Measurements from ENCODE around the gene ASIC4.

ASIC4 gene

GRCh38 chr2:219508971-219509779 is 5.1 kb upstream of the ASIC4 start:
- TF ChIP-seq, protein P1, sequence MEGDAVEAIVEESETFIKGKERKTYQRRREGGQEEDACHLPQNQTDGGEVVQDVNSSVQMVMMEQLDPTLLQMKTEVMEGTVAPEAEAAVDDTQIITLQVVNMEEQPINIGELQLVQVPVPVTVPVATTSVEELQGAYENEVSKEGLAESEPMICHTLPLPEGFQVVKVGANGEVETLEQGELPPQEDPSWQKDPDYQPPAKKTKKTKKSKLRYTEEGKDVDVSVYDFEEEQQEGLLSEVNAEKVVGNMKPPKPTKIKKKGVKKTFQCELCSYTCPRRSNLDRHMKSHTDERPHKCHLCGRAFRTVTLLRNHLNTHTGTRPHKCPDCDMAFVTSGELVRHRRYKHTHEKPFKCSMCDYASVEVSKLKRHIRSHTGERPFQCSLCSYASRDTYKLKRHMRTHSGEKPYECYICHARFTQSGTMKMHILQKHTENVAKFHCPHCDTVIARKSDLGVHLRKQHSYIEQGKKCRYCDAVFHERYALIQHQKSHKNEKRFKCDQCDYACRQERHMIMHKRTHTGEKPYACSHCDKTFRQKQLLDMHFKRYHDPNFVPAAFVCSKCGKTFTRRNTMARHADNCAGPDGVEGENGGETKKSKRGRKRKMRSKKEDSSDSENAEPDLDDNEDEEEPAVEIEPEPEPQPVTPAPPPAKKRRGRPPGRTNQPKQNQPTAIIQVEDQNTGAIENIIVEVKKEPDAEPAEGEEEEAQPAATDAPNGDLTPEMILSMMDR (IDR thresholded peaks at IDR 0.05; ENCODE audit: low read depth, low read length, missing control alignments): no peak
- DNase-seq (ENCODE audit: extremely low read depth, low read depth): no peak
- H3K4me3 ChIP-seq (replicated peaks; ENCODE audit: low read depth, low read length): no peak overlapping the region

DNA sequence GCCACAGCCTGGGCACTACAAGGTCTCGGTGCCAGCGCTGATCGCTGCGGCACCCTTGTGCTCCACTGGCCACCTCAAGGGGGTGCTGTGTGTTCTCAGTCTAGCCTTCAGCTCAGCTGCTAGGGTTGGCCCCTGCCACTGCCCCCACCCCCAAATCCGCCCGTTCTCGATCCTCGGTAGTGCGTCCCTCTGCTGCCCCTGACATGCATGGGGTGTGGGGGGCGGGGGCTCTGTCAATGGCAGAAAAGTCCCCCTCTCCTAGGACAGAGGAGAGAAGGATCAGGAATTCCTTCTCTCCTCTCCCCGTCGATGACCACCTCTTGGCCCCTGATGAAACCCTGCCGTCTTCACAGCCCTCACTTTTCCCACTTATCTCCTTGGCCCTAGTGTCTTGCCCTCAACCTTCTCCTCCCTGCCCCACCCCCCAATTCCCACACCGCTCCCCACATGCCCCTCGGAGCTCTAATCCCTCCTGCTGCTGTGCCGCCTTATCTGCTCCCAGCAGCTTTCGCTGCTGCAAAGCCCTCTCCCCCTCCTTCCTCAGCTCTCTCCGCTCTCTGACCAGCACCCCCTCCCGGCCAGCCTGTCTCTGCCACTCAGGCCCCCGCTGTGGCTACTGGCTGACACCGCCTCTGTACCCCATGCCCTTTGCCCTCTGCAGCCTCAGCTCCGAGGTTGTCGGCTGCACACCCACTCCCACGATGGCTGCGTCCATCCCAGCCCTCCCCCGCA is 4.3 kb upstream of the ASIC4 start:
- no peak for DNase-seq (ENCODE audit: extremely low read depth, low read depth)
- TF ChIP-seq, protein P1 (IDR thresholded peaks at IDR 0.05; ENCODE audit: low read depth, low read length, missing control alignments): peak; percentile 84
- H3K4me3 ChIP-seq (replicated peaks; ENCODE audit: low read depth, low read length): no peak overlapping the region

DNA sequence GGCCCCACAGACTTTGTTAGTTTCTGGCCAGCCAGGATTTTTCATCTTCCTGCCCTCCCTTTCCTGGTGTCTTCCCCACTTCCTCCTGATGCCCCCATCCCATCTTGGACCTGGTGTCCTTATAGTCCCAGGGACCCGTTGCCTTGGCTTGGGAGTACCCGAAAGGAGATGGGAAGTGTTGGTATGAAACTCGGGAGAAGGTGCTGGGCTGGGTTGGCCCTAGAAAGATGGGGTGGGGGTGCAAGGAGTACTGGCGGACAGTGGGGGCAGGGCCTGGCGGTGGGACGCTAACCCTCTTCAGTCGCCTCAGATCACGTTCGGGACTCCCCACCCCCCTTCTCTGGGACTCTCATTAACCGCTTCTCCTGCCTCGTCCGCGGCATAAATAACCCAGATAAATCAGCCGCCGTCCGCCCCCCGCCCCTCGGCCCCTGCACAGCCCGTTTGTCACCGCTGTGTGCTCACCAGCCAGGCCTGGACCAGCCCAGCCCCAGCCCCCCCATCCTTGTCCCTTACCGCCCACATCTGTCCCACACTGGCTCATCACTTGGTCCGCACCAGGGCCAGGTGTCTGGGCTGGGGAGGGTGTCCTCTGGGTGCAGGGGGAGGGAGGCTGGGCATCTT is 3.7 kb upstream of the ASIC4 start:
- TF ChIP-seq, protein P1 (IDR thresholded peaks at IDR 0.05; ENCODE audit: low read depth, low read length, missing control alignments): no peak
- no peak for DNase-seq (ENCODE audit: extremely low read depth, low read depth)
- no peak overlapping the region for H3K4me3 ChIP-seq (replicated peaks; ENCODE audit: low read depth, low read length)

- DNase-seq (ENCODE audit: extremely low read depth, low read depth): no peak
- TF ChIP-seq, protein P1 (IDR thresholded peaks at IDR 0.05; ENCODE audit: low read depth, low read length, missing control alignments): no peak
- no peak overlapping the region for H3K4me3 ChIP-seq (replicated peaks; ENCODE audit: low read depth, low read length)
Observed at GRCh38 chr2:219511547-219512325, 2.5 kb upstream of the ASIC4 start.

GRCh38 chr2:219512524-219513216 is 1.6 kb upstream of the ASIC4 start:
- TF ChIP-seq, protein P1 (IDR thresholded peaks at IDR 0.05; ENCODE audit: low read depth, low read length, missing control alignments): no peak
- no peak overlapping the region for H3K4me3 ChIP-seq (replicated peaks; ENCODE audit: low read depth, low read length)
- DNase-seq (ENCODE audit: extremely low read depth, low read depth): no peak

- TF ChIP-seq, protein P1 (IDR thresholded peaks at IDR 0.05; ENCODE audit: low read depth, low read length, missing control alignments): no peak
- no peak for DNase-seq (ENCODE audit: extremely low read depth, low read depth)
- H3K4me3 ChIP-seq (replicated peaks; ENCODE audit: low read depth, low read length): no peak overlapping the region
Observed at GRCh38 chr2:219513787-219514186, 495 bp upstream of the ASIC4 start.

Data from HFF-Myc (cell line).